AML-193 (cell line): ENCODE measurements around the gene PEX10.
"Not testable (repeated sequence)": the region's sequence is repeated elsewhere in the genome, so short reads cannot be mapped to it uniquely, and the experiment has no call there.

ENCODE experiments used
- DNase-seq, 2 experiments: peaks; one replicate each; lab custom pipeline; 2025; lab: John Stamatoyannopoulos, UW

The PEX10 gene

GRCh38 chr1:2412395-2412772 lies at the start of gene PEX10:
TSS of gene PEX10 (minus strand) at chr1:2412564. CDS start at chr1:2412502, 62 bp downstream.
- peak; percentile 88 to 90 for DNase-seq

GRCh38 chr1:2460996-2461751 lies 48.8 kb upstream of the PEX10 start:
- no peak for DNase-seq

GRCh38 chr1:2460203-2460602 lies 47.8 kb upstream of the PEX10 start:
- no peak for DNase-seq

GRCh38 chr1:2459757-2460156 lies 47.4 kb upstream of the PEX10 start:
- DNase-seq, result no peak

GRCh38 chr1:2459102-2459753 lies 46.9 kb upstream of the PEX10 start:
- DNase-seq, result not testable (repeated sequence)

GRCh38 chr1:2458687-2459086 lies 46.3 kb upstream of the PEX10 start:
- no peak for DNase-seq

- no peak for DNase-seq
Measured at GRCh38 chr1:2457444-2457843, 45.1 kb upstream of the PEX10 start.

GRCh38 chr1:2455757-2456156 lies 43.4 kb upstream of the PEX10 start:
- no peak for DNase-seq

- no peak for DNase-seq
Measured at GRCh38 chr1:2454227-2454626, 41.9 kb upstream of the PEX10 start.

GRCh38 chr1:2452932-2453315 lies 40.6 kb upstream of the PEX10 start:
- DNase-seq, result no peak

- no peak for DNase-seq
Measured at GRCh38 chr1:2452201-2452931, 40.0 kb upstream of the PEX10 start.

- no peak for DNase-seq
Measured at GRCh38 chr1:2451741-2452140, 39.4 kb upstream of the PEX10 start.

GRCh38 chr1:2449636-2450454 lies 37.5 kb upstream of the PEX10 start:
- DNase-seq, result no peak

GRCh38 chr1:2448098-2448445 lies 35.7 kb upstream of the PEX10 start:
- no peak for DNase-seq

- DNase-seq, result no peak
Measured at GRCh38 chr1:2447276-2448097, 35.1 kb upstream of the PEX10 start.

GRCh38 chr1:2446861-2447260 lies 34.5 kb upstream of the PEX10 start:
- no peak for DNase-seq

GRCh38 chr1:2446394-2446793 lies 34.0 kb upstream of the PEX10 start:
- DNase-seq, result no peak

- DNase-seq, result no peak
Measured at GRCh38 chr1:2445823-2446215, 33.5 kb upstream of the PEX10 start.

GRCh38 chr1:2445162-2445822 lies 32.9 kb upstream of the PEX10 start:
- DNase-seq, result no peak

GRCh38 chr1:2444138-2444591 lies 31.8 kb upstream of the PEX10 start:
- DNase-seq, result no peak
